D721Med (cell line): ENCODE data around the gene TRIP10.
A peak's percentile ranks its signal among the peaks of the same experiment; 100 is the strongest.
"Not testable (repeated sequence)": the region's sequence is repeated elsewhere in the genome, so short reads cannot be mapped to it uniquely, and the experiment has no call there.

Experiments used
- DNase-seq: peaks from one replicate; pipeline ENCODE4 v3.0.0; 2011; ENCODE audit warnings: low spot score; ENCODE audit not compliant: insufficient read length
- FAIRE-seq: peaks from 2 replicates; lab custom pipeline; 2011; peaks lifted over from hg19 to GRCh38; lab: Jason Lieb, UNC
- CTCF ChIP-seq: IDR thresholded peaks from 2 replicates; pipeline ENCODE4 v1.5.1; 2012; ENCODE audit warnings: mild to moderate bottlenecking, control low read depth; ENCODE audit not compliant: insufficient read depth; ENCODE audit errors: missing control alignments

TRIP10 gene

GRCh38 chr19:6753178-6754031, 13.9 kb downstream of the TRIP10 start:
- TF ChIP-seq CTCF, result peak; percentile 33
- DNase-seq (no peak), FAIRE-seq (no peak)

DNA sequence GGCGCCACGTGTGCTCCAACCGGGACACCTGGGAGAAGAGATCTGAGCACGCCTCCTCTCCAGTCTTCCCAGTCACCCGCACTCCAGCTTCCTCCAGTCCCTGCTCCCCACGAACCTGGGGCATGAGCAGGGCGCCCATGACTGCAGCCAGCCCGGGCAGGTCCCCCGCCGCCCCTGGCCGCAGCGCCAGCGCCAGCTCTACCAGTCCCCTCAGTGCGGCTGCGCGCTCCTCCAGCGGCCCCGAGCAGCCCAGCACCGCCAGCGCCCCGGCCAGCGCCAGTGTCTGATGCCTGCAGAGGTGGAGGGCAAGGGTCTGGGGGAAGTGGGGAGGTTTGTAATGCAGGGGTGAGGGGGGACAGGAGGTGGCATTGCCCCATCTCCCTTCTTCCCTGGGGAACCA, 14.7 kb downstream of the TRIP10 start:
- FAIRE-seq, result no peak
- TF ChIP-seq CTCF, result no peak
- no peak for DNase-seq

GRCh38 chr19:6754653-6755463, 15.4 kb downstream of the TRIP10 start:
- TF ChIP-seq CTCF, result no peak
- DNase-seq, result no peak
- no peak for FAIRE-seq

DNA sequence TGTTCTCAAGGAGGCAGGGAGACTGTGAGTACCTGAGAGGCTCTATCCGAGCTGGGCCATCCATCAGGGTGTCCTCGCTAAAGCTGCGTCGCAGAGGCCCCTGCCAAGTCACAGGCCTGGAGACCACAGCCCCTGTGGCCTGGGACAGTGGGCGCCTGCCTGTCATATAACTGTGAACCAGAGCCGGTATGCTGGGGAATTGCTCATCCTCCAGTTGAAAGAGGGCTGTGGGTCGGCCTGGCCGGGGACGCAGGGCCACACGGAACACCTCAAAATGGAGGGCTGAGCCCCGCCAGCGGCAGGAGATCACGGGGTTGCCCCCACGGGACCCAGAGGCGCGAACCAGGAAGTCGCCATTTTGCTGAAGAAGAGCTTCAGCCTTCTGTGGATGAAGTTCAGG, 21.1 kb downstream of the TRIP10 start:
- no peak for FAIRE-seq
- DNase-seq, result no peak
- TF ChIP-seq CTCF, result no peak

GRCh38 chr19:6761053-6761676, 21.7 kb downstream of the TRIP10 start:
- no peak for FAIRE-seq
- no peak for DNase-seq
- TF ChIP-seq CTCF, result no peak

DNA sequence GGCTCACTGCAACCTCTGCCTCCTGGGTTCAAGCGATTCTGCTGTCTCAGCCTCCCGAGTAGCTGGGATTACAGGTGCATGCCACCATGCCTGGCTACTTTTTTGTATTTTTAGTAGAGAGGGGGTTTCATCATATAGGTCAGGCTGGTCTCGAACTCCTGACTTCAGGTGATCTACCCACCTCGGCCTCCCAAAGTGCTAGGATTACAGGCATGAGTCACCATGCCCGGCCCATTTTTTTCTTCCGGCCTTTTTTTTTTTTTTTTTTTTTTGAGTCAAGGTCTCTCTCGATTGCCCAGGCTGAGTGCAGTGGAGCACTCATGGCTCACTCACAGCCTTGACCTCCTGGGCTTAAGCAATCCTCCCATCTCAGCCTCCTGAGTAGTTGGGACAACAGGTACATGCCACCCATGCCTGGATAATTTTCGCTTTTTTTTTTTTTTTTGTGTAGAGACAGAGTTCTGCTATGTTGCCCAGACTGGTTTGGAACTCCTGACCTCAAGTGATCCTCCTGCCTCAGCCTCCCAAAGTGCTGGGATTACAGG, 22.8 kb downstream of the TRIP10 start:
- not testable (repeated sequence) for FAIRE-seq

DNA sequence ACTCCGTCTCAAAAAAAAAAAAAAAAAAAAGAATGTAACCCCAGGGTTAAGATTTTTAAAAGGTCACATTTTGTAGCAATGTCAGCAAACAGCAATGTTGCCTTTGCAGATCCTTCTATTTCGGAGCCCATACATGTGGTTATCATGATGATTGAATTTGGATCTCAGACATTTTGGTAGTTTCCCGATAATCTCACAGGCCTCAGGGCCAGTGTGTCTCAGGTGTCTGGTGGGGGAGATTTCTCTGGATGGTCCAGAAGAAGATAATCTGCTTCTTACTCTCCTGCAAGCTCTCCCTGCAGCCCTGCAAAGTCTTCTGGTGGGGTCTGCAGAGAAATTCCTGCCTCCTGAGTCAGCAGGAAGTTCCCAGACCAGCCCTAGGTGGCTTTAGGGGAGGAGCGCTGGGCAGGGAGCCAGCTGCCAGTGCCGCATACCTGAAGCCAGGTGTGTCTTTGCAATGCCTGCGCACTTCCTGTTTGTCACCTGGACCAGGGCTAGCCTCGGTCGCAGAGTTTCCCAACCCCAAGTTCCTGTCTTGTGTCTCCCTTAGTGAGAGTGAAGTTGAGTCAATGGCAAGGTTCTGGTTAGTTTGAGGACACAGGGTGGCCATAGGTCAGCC, 26.4 kb downstream of the TRIP10 start:
- no peak for TF ChIP-seq CTCF
- FAIRE-seq, result no peak
- DNase-seq, result no peak

More for the DNA sequence above, 22.8 kb downstream of the TRIP10 start:
- not testable (repeated sequence) for DNase-seq
